ENCODE measurements around the gene CXCR3.

CXCR3 gene

DNA sequence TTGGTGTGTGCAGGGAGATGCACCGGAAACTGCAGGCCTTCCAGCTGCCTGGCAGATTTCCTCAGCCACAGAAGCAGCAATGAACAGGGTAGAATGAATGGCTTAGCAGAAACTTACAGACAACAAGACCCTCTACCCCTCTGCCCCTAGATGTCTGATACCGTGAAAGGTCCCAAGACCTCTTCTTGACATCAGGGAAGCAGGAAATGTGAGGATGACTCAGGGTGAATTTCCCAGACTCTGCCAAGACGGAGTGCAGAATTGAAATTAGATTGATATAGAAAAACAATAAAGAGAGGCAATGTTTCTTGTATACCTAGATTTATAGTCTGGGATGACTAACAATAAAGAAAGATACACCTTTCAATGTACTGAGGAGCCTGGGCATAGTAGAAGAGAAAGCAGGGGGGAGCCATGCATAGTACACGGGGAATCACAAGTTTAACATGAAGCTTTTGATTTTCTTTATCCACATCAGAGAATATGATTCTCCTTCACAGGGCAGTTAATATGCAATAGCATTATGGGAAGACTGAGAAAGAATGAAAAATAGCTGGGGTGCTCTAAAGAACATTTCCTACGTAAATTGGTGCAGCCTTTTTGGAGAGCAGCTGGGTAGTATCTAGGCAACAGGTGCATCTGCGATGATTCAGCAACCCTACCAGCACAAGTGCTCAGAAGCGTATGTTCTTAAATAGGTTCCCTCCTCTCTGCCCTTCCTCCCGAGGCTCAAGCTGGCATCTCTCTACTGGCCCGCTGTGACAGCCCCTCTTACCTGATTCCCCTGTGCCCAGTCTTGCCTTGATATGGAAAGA is 18.3 kb upstream of the CXCR3 start:
- in situ Hi-C loops (cut with MboI; ENCODE audit: low pct_unique_long_range_greater_than_20kb, low sequenced_read_pairs, unreplicated experiment), result no loop called here
- DNase-seq (ENCODE audit: low spot score), result no peak
- TF ChIP-seq, protein P1, sequence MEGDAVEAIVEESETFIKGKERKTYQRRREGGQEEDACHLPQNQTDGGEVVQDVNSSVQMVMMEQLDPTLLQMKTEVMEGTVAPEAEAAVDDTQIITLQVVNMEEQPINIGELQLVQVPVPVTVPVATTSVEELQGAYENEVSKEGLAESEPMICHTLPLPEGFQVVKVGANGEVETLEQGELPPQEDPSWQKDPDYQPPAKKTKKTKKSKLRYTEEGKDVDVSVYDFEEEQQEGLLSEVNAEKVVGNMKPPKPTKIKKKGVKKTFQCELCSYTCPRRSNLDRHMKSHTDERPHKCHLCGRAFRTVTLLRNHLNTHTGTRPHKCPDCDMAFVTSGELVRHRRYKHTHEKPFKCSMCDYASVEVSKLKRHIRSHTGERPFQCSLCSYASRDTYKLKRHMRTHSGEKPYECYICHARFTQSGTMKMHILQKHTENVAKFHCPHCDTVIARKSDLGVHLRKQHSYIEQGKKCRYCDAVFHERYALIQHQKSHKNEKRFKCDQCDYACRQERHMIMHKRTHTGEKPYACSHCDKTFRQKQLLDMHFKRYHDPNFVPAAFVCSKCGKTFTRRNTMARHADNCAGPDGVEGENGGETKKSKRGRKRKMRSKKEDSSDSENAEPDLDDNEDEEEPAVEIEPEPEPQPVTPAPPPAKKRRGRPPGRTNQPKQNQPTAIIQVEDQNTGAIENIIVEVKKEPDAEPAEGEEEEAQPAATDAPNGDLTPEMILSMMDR (IDR thresholded peaks at IDR 0.05; ENCODE audit: extremely low read depth, insufficient read depth, missing control alignments), result no peak

DNA sequence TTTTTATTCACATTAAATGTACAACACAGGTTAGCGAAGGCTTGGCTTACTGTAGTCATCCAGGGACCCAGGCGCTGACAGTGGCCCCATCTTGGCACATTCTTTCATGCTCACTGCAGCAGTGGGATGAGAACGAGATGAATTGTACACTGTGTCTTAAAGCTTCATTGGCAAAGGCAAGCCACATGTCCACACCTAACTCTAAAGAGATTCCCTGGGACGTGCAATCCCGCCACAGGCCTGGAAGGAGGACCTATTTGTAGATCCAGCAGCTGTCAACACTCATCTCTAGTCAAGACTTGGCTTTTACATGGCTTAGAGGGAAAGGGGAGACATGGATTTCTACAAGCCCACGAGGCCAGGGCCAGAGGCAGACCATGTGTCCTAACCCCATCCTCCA is 16.1 kb upstream of the CXCR3 start:
- in situ Hi-C loops (cut with MboI; ENCODE audit: low pct_unique_long_range_greater_than_20kb, low sequenced_read_pairs, unreplicated experiment), result no loop called here
- no peak for DNase-seq (ENCODE audit: low spot score)
- TF ChIP-seq, protein P1 (IDR thresholded peaks at IDR 0.05; ENCODE audit: extremely low read depth, insufficient read depth, missing control alignments), result no peak

GRCh38 chrX:71632923-71633657 is 14.8 kb upstream of the CXCR3 start:
- TF ChIP-seq, protein P1 (IDR thresholded peaks at IDR 0.05; ENCODE audit: extremely low read depth, insufficient read depth, missing control alignments), result no peak
- in situ Hi-C loops (cut with MboI; ENCODE audit: low pct_unique_long_range_greater_than_20kb, low sequenced_read_pairs, unreplicated experiment), result no loop called here
- no peak for DNase-seq (ENCODE audit: low spot score)

DNA sequence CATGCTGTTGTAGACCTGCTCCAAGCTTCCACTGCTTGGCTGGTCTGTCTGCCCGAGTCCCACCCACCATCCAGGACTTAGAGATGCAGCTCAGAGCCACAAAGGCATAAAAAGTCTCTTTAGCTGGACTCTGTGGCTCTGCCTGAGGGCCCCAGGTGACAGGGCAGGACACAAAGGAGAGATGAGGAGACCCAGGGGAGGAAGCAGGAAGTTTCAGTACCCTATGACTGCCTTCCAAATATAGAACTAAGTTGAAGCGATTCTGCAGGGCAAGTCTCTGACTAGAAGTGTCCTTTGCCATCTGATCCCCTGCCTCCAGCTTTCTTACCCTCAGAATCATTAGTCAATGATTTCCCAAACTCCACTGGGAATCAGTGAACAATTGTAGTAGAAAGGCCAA is 11.2 kb upstream of the CXCR3 start:
- in situ Hi-C loops (cut with MboI; ENCODE audit: low pct_unique_long_range_greater_than_20kb, low sequenced_read_pairs, unreplicated experiment), result no loop called here
- no peak for DNase-seq (ENCODE audit: low spot score)
- TF ChIP-seq, protein P1 (IDR thresholded peaks at IDR 0.05; ENCODE audit: extremely low read depth, insufficient read depth, missing control alignments), result no peak

DNA sequence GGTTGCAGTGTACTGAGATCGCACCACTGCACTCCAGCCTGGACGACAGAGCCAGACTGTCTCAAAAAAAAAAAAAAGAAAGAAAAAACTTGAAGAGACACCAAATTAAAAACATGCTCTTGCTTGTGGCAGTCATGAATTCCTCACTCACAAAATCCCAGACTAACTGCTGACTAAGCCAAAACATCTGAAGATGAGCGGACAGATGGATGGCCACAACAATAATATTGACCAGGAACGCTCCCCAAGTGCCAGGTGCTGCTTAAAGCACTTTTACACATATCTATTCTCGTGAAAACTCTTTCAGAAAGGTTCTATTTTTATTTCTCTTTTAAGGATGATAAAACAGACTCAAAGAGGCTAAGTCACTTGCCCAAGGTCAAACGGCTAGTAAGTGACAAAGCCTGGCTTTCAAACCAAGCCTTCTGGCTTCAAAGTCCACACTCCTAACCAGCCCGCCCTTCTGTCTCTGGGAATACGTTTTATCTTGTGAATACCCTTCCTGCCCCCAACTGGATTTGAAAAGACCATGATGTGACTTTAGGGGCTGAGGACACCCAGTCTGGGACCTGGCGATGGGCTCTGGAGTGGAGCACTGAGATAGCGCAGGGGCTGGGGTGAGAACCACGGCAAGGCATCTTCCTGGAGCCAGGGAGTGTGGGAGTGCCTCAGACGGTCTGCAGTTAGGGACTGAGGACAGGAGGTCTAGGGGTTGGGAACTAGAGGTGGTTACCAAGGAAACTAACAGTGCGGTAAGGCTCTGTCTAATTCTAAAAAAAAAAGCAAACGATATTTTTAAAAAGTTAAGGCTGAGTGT is 9.5 kb upstream of the CXCR3 start:
- in situ Hi-C loops (cut with MboI; ENCODE audit: low pct_unique_long_range_greater_than_20kb, low sequenced_read_pairs, unreplicated experiment), result no loop called here
- TF ChIP-seq, protein P1 (IDR thresholded peaks at IDR 0.05; ENCODE audit: extremely low read depth, insufficient read depth, missing control alignments), result no peak
- no peak for DNase-seq (ENCODE audit: low spot score)

DNA sequence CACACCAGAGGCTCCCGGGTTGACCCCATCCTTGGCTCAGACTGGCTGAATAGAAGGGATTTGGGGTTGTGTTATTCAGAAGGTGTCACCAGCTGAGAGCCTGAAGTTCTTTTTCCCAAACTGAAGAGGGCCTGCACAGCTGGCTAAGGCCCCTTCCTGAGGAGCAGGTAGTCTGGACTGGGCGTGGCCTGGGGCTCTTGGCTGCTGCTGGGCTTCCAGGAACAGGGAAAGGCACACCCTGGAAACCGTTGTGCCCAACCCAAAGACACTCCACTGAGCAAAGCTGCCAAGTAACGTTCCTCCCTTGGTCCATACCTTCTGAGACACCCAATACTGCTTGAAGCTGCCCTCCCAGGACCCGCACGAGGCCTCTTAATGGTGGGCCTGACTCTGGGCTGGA is 8.3 kb upstream of the CXCR3 start:
- in situ Hi-C loops (cut with MboI; ENCODE audit: low pct_unique_long_range_greater_than_20kb, low sequenced_read_pairs, unreplicated experiment), result no loop called here
- TF ChIP-seq, protein P1 (IDR thresholded peaks at IDR 0.05; ENCODE audit: extremely low read depth, insufficient read depth, missing control alignments), result no peak

More for the DNA sequence above, 8.3 kb upstream of the CXCR3 start:
- DNase-seq (ENCODE audit: low spot score), result no peak
